Body of pancreas (tissue), 4 donors: ENCODE results near the gene SH3TC1.

Experiments used
- POLR2A ChIP-seq, 3 donors: fragments of 450-650 bp; IDR thresholded peaks; one replicate each; pipeline ENCODE4 v1.6.1; 2016; ENCODE audit warnings: antibody characterized with exemption in 3 of 3, mild to moderate bottlenecking in 2 of 3
- TF ChIP-seq, protein P1 (sequence below), 7 experiments: fragments of 450-650 bp in 4 of 7; fragments of 200-600 bp in 3 of 7; sonication (generic) in 3 of 7; IDR thresholded peaks; one replicate each; pipeline ENCODE4 v1.5.1; 2016 to 2019; ENCODE audit warnings: antibody characterized with exemption in 7 of 7

DNA sequence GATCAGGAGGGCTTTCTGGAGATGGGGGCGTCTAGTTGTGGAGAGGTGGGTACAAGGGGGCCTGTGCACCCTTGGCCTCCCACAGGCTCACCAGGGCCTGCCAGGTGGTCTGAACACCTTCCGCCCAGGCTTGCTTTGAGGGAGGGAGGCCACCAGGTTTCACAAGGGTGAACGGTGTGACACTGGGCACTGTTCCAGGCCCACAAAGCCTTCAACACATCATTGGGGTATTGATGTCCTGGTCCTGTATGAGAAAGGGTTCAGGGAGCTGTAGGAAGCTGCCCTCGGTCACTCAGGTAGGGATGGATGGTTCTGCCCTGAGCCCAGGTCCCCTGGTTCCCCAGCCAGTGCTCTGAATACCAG is 76.4 kb downstream of the SH3TC1 start:
- TF ChIP-seq, protein P1, sequence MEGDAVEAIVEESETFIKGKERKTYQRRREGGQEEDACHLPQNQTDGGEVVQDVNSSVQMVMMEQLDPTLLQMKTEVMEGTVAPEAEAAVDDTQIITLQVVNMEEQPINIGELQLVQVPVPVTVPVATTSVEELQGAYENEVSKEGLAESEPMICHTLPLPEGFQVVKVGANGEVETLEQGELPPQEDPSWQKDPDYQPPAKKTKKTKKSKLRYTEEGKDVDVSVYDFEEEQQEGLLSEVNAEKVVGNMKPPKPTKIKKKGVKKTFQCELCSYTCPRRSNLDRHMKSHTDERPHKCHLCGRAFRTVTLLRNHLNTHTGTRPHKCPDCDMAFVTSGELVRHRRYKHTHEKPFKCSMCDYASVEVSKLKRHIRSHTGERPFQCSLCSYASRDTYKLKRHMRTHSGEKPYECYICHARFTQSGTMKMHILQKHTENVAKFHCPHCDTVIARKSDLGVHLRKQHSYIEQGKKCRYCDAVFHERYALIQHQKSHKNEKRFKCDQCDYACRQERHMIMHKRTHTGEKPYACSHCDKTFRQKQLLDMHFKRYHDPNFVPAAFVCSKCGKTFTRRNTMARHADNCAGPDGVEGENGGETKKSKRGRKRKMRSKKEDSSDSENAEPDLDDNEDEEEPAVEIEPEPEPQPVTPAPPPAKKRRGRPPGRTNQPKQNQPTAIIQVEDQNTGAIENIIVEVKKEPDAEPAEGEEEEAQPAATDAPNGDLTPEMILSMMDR (IDR thresholded peaks at IDR 0.05) = no peak
- no peak for TF ChIP-seq POLR2A (IDR thresholded peaks at IDR 0.05)
